Measurements from ENCODE around the gene SELENOK. TPM values are rescaled to one million over a fixed set of nuclear protein-coding genes. Genes with fewer than 3 reads are reported as not detected.
A peak's percentile ranks its signal among the peaks of the same experiment; 100 is the strongest.

The SELENOK gene
- total RNA-seq, 5 donors from 2014 or later (not counting 1 experiment from before 2014, with no cell fraction given) = 32.8 to 91.8 (median 44.4) TPM

GRCh38 chr3:53841296-53841695, 50.4 kb downstream of the SELENOK start:
- DNase-seq (no peak), ATAC-seq (replicated peaks in 1 of 4) (no peak)
- POLR2A ChIA-PET = no interaction called here
- no peak overlapping the region for H3K4me3 ChIP-seq (ENCODE audit: control insufficient read depth in 1 of 2, extremely low read depth in 1 of 2, low read length in 1 of 2)
- CTCF ChIA-PET = no interaction called here
- H3K36me3 ChIP-seq (ENCODE audit: control insufficient read depth in 2 of 2, extremely low read depth in 1 of 2, insufficient read depth in 1 of 2, low read length in 1 of 2) = no peaks in the 10 kb centered on the region
- Mint-ChIP-seq H3K4me3 (no peak overlapping the region), H3K27ac (no peak overlapping the region), H3K4me1 (peaks cover 0 to 5% (median 2%) of the 10 kb centered on the region in 3 donors), H3K9me3 (no peaks in the 10 kb centered on the region), H3K27me3 (peaks cover 25 to 40% of the 10 kb centered on the region in 2 donors), H3K36me3 (no peaks in the 10 kb centered on the region)
- peaks cover 5 to 48% of the 10 kb centered on the region in 2 experiments for H3K27me3 ChIP-seq (replicated peaks in 1 of 2; ENCODE audit: control insufficient read depth in 2 of 2, extremely low read depth in 1 of 2, insufficient read depth in 2 of 2, low read length in 1 of 2)
- H3K9me3 ChIP-seq = no peaks in the 10 kb centered on the region
- peaks cover 0 to 5% of the 10 kb centered on the region in 2 experiments for H3K4me1 ChIP-seq (ENCODE audit: control insufficient read depth in 1 of 2, extremely low read depth in 1 of 2, insufficient read depth in 2 of 2, low read length in 2 of 2)
- WGBS (ENCODE audit: insufficient coverage) = 95% methylated on average over 4 of the region's 5 CpGs
- H3K27ac ChIP-seq (ENCODE audit: low read length) = no peak overlapping the region

- Mint-ChIP-seq H3K9me3 (no peaks in the 10 kb centered on the region), H3K4me3 (no peak overlapping the region), H3K27me3 (peaks cover 6 to 8% of the 10 kb centered on the region in 2 donors), H3K4me1 (no peaks in the 10 kb centered on the region), H3K27ac (no peak overlapping the region), H3K36me3 (no peaks in the 10 kb centered on the region)
- Histone ChIP-seq H3K4me3 (ENCODE audit: control insufficient read depth in 1 of 2, extremely low read depth in 1 of 2, low read length in 1 of 2) (no peak overlapping the region), H3K36me3 (ENCODE audit: control insufficient read depth in 2 of 2, extremely low read depth in 1 of 2, insufficient read depth in 1 of 2, low read length in 1 of 2) (no peaks in the 10 kb centered on the region), H3K27me3 (replicated peaks in 1 of 2; ENCODE audit: control insufficient read depth in 2 of 2, extremely low read depth in 1 of 2, insufficient read depth in 2 of 2, low read length in 1 of 2) (peaks cover 0 to 17% of the 10 kb centered on the region in 2 experiments), H3K27ac (ENCODE audit: low read length) (no peak overlapping the region), H3K4me1 (ENCODE audit: control insufficient read depth in 1 of 2, extremely low read depth in 1 of 2, insufficient read depth in 2 of 2, low read length in 2 of 2) (no peaks in the 10 kb centered on the region), H3K9me3 (no peaks in the 10 kb centered on the region)
- no peak for DNase-seq
- ATAC-seq (replicated peaks in 1 of 4) = peak in 1 of 4 experiments; percentile 17
- WGBS (ENCODE audit: insufficient coverage) = 68% methylated on average over 9 of the region's 10 CpGs
- ChIA-PET POLR2A (no interaction called here), CTCF (no interaction called here)
These were observed 54.3 kb downstream of the SELENOK start for GRCh38 chr3:53837331-53837730.

- no peaks in the 10 kb centered on the region for H3K36me3 Mint-ChIP-seq
- Histone ChIP-seq H3K36me3 (ENCODE audit: control insufficient read depth in 2 of 2, extremely low read depth in 1 of 2, insufficient read depth in 1 of 2, low read length in 1 of 2) (no peaks in the 10 kb centered on the region), H3K4me1 (ENCODE audit: control insufficient read depth in 1 of 2, extremely low read depth in 1 of 2, insufficient read depth in 2 of 2, low read length in 2 of 2) (no peaks in the 10 kb centered on the region), H3K27me3 (replicated peaks in 1 of 2; ENCODE audit: control insufficient read depth in 2 of 2, extremely low read depth in 1 of 2, insufficient read depth in 2 of 2, low read length in 1 of 2) (peaks cover 0 to 16% of the 10 kb centered on the region in 2 experiments), H3K9me3 (no peaks in the 10 kb centered on the region), H3K27ac (ENCODE audit: low read length) (no peak overlapping the region), H3K4me3 (ENCODE audit: control insufficient read depth in 1 of 2, extremely low read depth in 1 of 2, low read length in 1 of 2) (no peak overlapping the region)
- DNase-seq (no peak), ATAC-seq (replicated peaks in 1 of 4) (no peak)
- WGBS (ENCODE audit: insufficient coverage) = 86% methylated on average over 7 of the region's 9 CpGs
- POLR2A ChIA-PET = no interaction called here
- no peak overlapping the region for H3K27ac Mint-ChIP-seq
- H3K4me3 Mint-ChIP-seq = no peak overlapping the region
- H3K9me3 Mint-ChIP-seq = no peaks in the 10 kb centered on the region
- H3K4me1 Mint-ChIP-seq = no peaks in the 10 kb centered on the region
- H3K27me3 Mint-ChIP-seq = peaks cover 6% of the 10 kb centered on the region in 2 donors
- CTCF ChIA-PET = no interaction called here
These were observed 55.4 kb downstream of the SELENOK start for GRCh38 chr3:53836084-53836872.

GRCh38 chr3:53835257-53835656, 56.4 kb downstream of the SELENOK start:
- H3K9me3 Mint-ChIP-seq = no peaks in the 10 kb centered on the region
- no peak overlapping the region for H3K4me3 Mint-ChIP-seq
- ChIA-PET POLR2A (no interaction called here), CTCF (no interaction called here)
- Histone ChIP-seq H3K27ac (ENCODE audit: low read length) (no peak overlapping the region), H3K4me1 (ENCODE audit: control insufficient read depth in 1 of 2, extremely low read depth in 1 of 2, insufficient read depth in 2 of 2, low read length in 2 of 2) (no peaks in the 10 kb centered on the region), H3K36me3 (ENCODE audit: control insufficient read depth in 2 of 2, extremely low read depth in 1 of 2, insufficient read depth in 1 of 2, low read length in 1 of 2) (no peaks in the 10 kb centered on the region), H3K27me3 (replicated peaks in 1 of 2; ENCODE audit: control insufficient read depth in 2 of 2, extremely low read depth in 1 of 2, insufficient read depth in 2 of 2, low read length in 1 of 2) (peaks cover 0 to 15% of the 10 kb centered on the region in 2 experiments), H3K4me3 (ENCODE audit: control insufficient read depth in 1 of 2, extremely low read depth in 1 of 2, low read length in 1 of 2) (no peak overlapping the region), H3K9me3 (no peaks in the 10 kb centered on the region)
- H3K36me3 Mint-ChIP-seq = no peaks in the 10 kb centered on the region
- ATAC-seq (replicated peaks in 1 of 4) = no peak
- no peaks in the 10 kb centered on the region for H3K4me1 Mint-ChIP-seq
- no CpG with 5 or more reads among the region's 1 CpG for WGBS (ENCODE audit: insufficient coverage)
- DNase-seq = no peak
- H3K27me3 Mint-ChIP-seq = peaks cover 6% of the 10 kb centered on the region in 2 donors
- H3K27ac Mint-ChIP-seq = no peak overlapping the region

GRCh38 chr3:53834429-53835095, 57.1 kb downstream of the SELENOK start:
- H3K27ac ChIP-seq (ENCODE audit: low read length) = no peak overlapping the region
- Mint-ChIP-seq H3K4me1 (no peaks in the 10 kb centered on the region), H3K27me3 (peaks cover 6% of the 10 kb centered on the region in 2 donors), H3K36me3 (no peaks in the 10 kb centered on the region), H3K9me3 (no peaks in the 10 kb centered on the region), H3K4me3 (no peak overlapping the region), H3K27ac (no peak overlapping the region)
- no peak overlapping the region for H3K4me3 ChIP-seq (ENCODE audit: control insufficient read depth in 1 of 2, extremely low read depth in 1 of 2, low read length in 1 of 2)
- ATAC-seq (replicated peaks in 1 of 4) (no peak), DNase-seq (no peak)
- WGBS (ENCODE audit: insufficient coverage) = 90% methylated on average over 6 of the region's 6 CpGs
- no peaks in the 10 kb centered on the region for H3K4me1 ChIP-seq (ENCODE audit: control insufficient read depth in 1 of 2, extremely low read depth in 1 of 2, insufficient read depth in 2 of 2, low read length in 2 of 2)
- ChIA-PET CTCF (no interaction called here), POLR2A (no interaction called here)
- H3K36me3 ChIP-seq (ENCODE audit: control insufficient read depth in 2 of 2, extremely low read depth in 1 of 2, insufficient read depth in 1 of 2, low read length in 1 of 2) = no peaks in the 10 kb centered on the region
- H3K27me3 ChIP-seq (replicated peaks in 1 of 2; ENCODE audit: control insufficient read depth in 2 of 2, extremely low read depth in 1 of 2, insufficient read depth in 2 of 2, low read length in 1 of 2) = peaks cover 0 to 15% of the 10 kb centered on the region in 2 experiments
- H3K9me3 ChIP-seq = no peaks in the 10 kb centered on the region

Measured in T-cell (primary cell).